ENCODE data around the gene FAM131B.

Gene FAM131B

GRCh38 chr7:143399642-143400041, 37.1 kb upstream of the FAM131B start:
- DNase-seq (ENCODE audit: extremely low spot score), result no peak
- CTCF ChIA-PET, result interaction anchor here (3.6 kb wide), 1 partner anchor 17 kb away, joined by 13 read pairs; no protein-coding TSS in a partner anchor
- TF ChIP-seq FOXK2 (IDR thresholded peaks at IDR 0.05), result no peak
- TF ChIP-seq FOXM1 (IDR thresholded peaks at IDR 0.05; ENCODE audit: borderline replicate concordance), result no peak
- no peak for TF ChIP-seq CTBP1 (IDR thresholded peaks at IDR 0.05; ENCODE audit: borderline replicate concordance)
- TF ChIP-seq HDGF (IDR thresholded peaks at IDR 0.05; ENCODE audit: borderline replicate concordance), result no peak
- TF ChIP-seq L3MBTL2 (conservative IDR thresholded peaks at IDR 0.05), result no peak
- TF ChIP-seq ZNF384 (IDR thresholded peaks at IDR 0.05), result no peak
- TF ChIP-seq TARDBP (IDR thresholded peaks at IDR 0.05), result no peak
- TF ChIP-seq FOXA1 (IDR thresholded peaks at IDR 0.05), result no peak
- no peak for TF ChIP-seq NFRKB (IDR thresholded peaks at IDR 0.05)
- no peak for TF ChIP-seq SP1 (IDR thresholded peaks at IDR 0.05)
- POLR2A ChIA-PET, result no interaction called here

- ChIA-PET CTCF (no interaction called here), POLR2A (no interaction called here)
- DNase-seq (ENCODE audit: extremely low spot score), result no peak
- TF ChIP-seq CTBP1 (IDR thresholded peaks at IDR 0.05; ENCODE audit: borderline replicate concordance) (no peak), FOXM1 (IDR thresholded peaks at IDR 0.05; ENCODE audit: borderline replicate concordance) (no peak), SUZ12 (IDR thresholded peaks at IDR 0.05) (no peak), BHLHE40 (IDR thresholded peaks at IDR 0.05; ENCODE audit: borderline replicate concordance) (no peak)
These were observed 36.6 kb upstream of the FAM131B start for GRCh38 chr7:143399151-143399550.

- ChIA-PET POLR2A (interaction anchor here (1.5 kb wide), 1 partner anchor 14 kb away, joined by 6 read pairs; no protein-coding TSS in a partner anchor), CTCF (interaction anchor here (0.6 kb wide), 1 partner anchor 71 kb away, joined by 3 read pairs; no protein-coding TSS in a partner anchor)
- TF ChIP-seq FOXM1 (IDR thresholded peaks at IDR 0.05; ENCODE audit: borderline replicate concordance), result no peak
- TF ChIP-seq HDGF (IDR thresholded peaks at IDR 0.05; ENCODE audit: borderline replicate concordance), result no peak
- no peak for TF ChIP-seq TARDBP (IDR thresholded peaks at IDR 0.05)
- TF ChIP-seq NFRKB (IDR thresholded peaks at IDR 0.05), result no peak
- TF ChIP-seq PKNOX1 (IDR thresholded peaks at IDR 0.05), result no peak
- no peak for DNase-seq (ENCODE audit: extremely low spot score)
These were observed 36.1 kb upstream of the FAM131B start for GRCh38 chr7:143398616-143399015.

- CTCF ChIA-PET, result interaction anchor here (0.6 kb wide), 1 partner anchor 70 kb away, joined by 3 read pairs; no protein-coding TSS in a partner anchor
- POLR2A ChIA-PET, result interaction anchor here (1.5 kb wide), 1 partner anchor 13 kb away, joined by 6 read pairs; no protein-coding TSS in a partner anchor
These were observed 35.4 kb upstream of the FAM131B start for GRCh38 chr7:143397710-143398530.

GRCh38 chr7:143396625-143397556, 34.4 kb upstream of the FAM131B start:
- POLR2A ChIA-PET, result interaction anchor here (1.5 kb wide), 1 partner anchor 12 kb away, joined by 6 read pairs; no protein-coding TSS in a partner anchor

More at GRCh38 chr7:143397710-143398530, 35.4 kb upstream of the FAM131B start:
- TF ChIP-seq LEF1 (IDR thresholded peaks at IDR 0.05; ENCODE audit: borderline replicate concordance), result no peak
- no peak for TF ChIP-seq FOXM1 (IDR thresholded peaks at IDR 0.05; ENCODE audit: borderline replicate concordance)
- TF ChIP-seq TARDBP (IDR thresholded peaks at IDR 0.05), result no peak
- no peak for TF ChIP-seq PKNOX1 (IDR thresholded peaks at IDR 0.05)
- TF ChIP-seq ZNF384 (IDR thresholded peaks at IDR 0.05), result no peak
- TF ChIP-seq CTBP1 (IDR thresholded peaks at IDR 0.05; ENCODE audit: borderline replicate concordance), result no peak
- TF ChIP-seq SUZ12 (IDR thresholded peaks at IDR 0.05), result no peak
- TF ChIP-seq FOXK2 (IDR thresholded peaks at IDR 0.05), result no peak
- TF ChIP-seq L3MBTL2 (conservative IDR thresholded peaks at IDR 0.05), result no peak
- no peak for TF ChIP-seq HDGF (IDR thresholded peaks at IDR 0.05; ENCODE audit: borderline replicate concordance)
- TF ChIP-seq BHLHE40 (IDR thresholded peaks at IDR 0.05; ENCODE audit: borderline replicate concordance), result no peak
- no peak for TF ChIP-seq ARNT (IDR thresholded peaks at IDR 0.05)
- TF ChIP-seq FOXA1 (IDR thresholded peaks at IDR 0.05), result no peak
- TF ChIP-seq ELF4 (IDR thresholded peaks at IDR 0.05), result no peak
- no peak for DNase-seq (ENCODE audit: extremely low spot score)

GRCh38 chr7:143396182-143396581, 33.7 kb upstream of the FAM131B start:
- TF ChIP-seq BHLHE40 (IDR thresholded peaks at IDR 0.05; ENCODE audit: borderline replicate concordance) (no peak), L3MBTL2 (conservative IDR thresholded peaks at IDR 0.05) (no peak), FOXK2 (IDR thresholded peaks at IDR 0.05) (no peak), ZNF384 (IDR thresholded peaks at IDR 0.05) (no peak), LEF1 (IDR thresholded peaks at IDR 0.05; ENCODE audit: borderline replicate concordance) (no peak), ARNT (IDR thresholded peaks at IDR 0.05) (no peak), FOXA1 (IDR thresholded peaks at IDR 0.05) (no peak), PKNOX1 (IDR thresholded peaks at IDR 0.05) (no peak), NFRKB (IDR thresholded peaks at IDR 0.05) (no peak), ELF4 (IDR thresholded peaks at IDR 0.05) (no peak)
- no peak for DNase-seq (ENCODE audit: extremely low spot score)
- ChIA-PET POLR2A (interaction anchor here (1.3 kb wide), 1 partner anchor 14 kb away, joined by 5 read pairs; no protein-coding TSS in a partner anchor), CTCF (no interaction called here)

More at GRCh38 chr7:143396625-143397556, 34.4 kb upstream of the FAM131B start:
- TF ChIP-seq CTBP1 (IDR thresholded peaks at IDR 0.05; ENCODE audit: borderline replicate concordance) (no peak), TARDBP (IDR thresholded peaks at IDR 0.05) (no peak), ELF4 (IDR thresholded peaks at IDR 0.05) (no peak), NFRKB (IDR thresholded peaks at IDR 0.05) (no peak)
- CTCF ChIA-PET, result no interaction called here
- no peak for DNase-seq (ENCODE audit: extremely low spot score)

Data from HEK293T (cell line).